ENCODE results near the gene ZBED1. TPM values are rescaled to one million over a fixed set of nuclear protein-coding genes. Genes with fewer than 3 reads are reported as not detected.

The ZBED1 gene
- total RNA-seq, 1 experiment from 2014 or later: 14.2 TPM

DNA sequence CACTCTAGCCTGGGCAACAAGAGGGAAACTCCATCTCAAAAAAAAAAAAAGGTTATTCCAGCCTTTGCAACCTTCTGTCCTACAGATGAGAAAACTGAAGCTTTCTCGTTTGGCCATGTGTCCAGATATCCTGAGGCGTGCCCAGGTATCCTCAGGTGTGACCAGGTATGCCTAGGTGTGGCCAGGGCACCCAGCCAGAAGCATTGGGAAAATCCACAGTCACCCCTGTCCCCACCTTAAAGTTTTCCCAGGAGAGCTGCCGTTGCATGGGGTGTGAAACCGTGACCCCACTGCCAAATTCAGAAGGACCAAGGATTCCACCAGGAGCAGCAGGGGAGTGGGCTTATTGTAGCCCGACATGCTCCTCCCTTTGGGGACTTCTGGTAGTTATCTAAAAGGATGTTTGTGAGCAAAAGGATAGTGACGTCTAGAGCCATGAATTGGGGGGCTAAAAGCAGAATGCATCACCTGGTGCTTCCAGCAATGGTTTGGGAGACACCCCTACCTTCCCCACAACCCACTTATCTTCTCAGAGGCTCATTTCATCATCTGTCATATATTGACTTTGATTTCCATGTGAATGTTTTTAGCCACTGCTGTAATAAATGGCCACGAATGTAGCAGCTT lies 4.0 kb upstream of the ZBED1 start:
- ATAC-seq: no peak
- Histone ChIP-seq H3K9ac (ENCODE audit: low read length) (no peak overlapping the region), H3F3A (ENCODE audit: low read length, unreplicated experiment) (no peaks in the 10 kb centered on the region), H3K4me2 (ENCODE audit: low read length) (no peak overlapping the region), H3K79me2 (ENCODE audit: low read length) (peaks cover 5% of the 10 kb centered on the region), H3K9me3 (ENCODE audit: low read length) (no peaks in the 10 kb centered on the region), H3K36me3 (ENCODE audit: low read depth, low read length) (no peaks in the 10 kb centered on the region), H3K9me2 (replicated peaks; ENCODE audit: low read length) (no peaks in the 10 kb centered on the region), H3K4me1 (ENCODE audit: insufficient read depth, low read length) (no peaks in the 10 kb centered on the region), H3K27ac (ENCODE audit: low read length) (no peak overlapping the region), H4K20me1 (ENCODE audit: low read length) (no peaks in the 10 kb centered on the region), H3K27me3 (ENCODE audit: low read length) (no peaks in the 10 kb centered on the region), H2AFZ (ENCODE audit: low read length) (no peak overlapping the region), H3K4me3 (ENCODE audit: low read length) (no peak overlapping the region)
- no TSS peak for BruUV-seq (replicated peaks)
- POLR2A ChIA-PET (ENCODE audit: unreplicated experiment): no interaction called here
- no peak for DNase-seq
- intact Hi-C loops (cut with micrococcal nuclease): no loop called here
- TF ChIP-seq EZH2 (IDR thresholded peaks at IDR 0.05; ENCODE audit: low read length, unreplicated experiment) (no peak), EZH2phosphoT487 (IDR thresholded peaks at IDR 0.05; ENCODE audit: borderline replicate concordance, low read length) (no peak)
- TF ChIP-seq, protein P1, sequence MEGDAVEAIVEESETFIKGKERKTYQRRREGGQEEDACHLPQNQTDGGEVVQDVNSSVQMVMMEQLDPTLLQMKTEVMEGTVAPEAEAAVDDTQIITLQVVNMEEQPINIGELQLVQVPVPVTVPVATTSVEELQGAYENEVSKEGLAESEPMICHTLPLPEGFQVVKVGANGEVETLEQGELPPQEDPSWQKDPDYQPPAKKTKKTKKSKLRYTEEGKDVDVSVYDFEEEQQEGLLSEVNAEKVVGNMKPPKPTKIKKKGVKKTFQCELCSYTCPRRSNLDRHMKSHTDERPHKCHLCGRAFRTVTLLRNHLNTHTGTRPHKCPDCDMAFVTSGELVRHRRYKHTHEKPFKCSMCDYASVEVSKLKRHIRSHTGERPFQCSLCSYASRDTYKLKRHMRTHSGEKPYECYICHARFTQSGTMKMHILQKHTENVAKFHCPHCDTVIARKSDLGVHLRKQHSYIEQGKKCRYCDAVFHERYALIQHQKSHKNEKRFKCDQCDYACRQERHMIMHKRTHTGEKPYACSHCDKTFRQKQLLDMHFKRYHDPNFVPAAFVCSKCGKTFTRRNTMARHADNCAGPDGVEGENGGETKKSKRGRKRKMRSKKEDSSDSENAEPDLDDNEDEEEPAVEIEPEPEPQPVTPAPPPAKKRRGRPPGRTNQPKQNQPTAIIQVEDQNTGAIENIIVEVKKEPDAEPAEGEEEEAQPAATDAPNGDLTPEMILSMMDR (conservative IDR thresholded peaks at IDR 0.05; ENCODE audit: low read depth, low read length): no peak
- CTCF ChIA-PET: no interaction called here

- H3K4me3 ChIP-seq (ENCODE audit: low read length): no peak overlapping the region
- H4K20me1 ChIP-seq (ENCODE audit: low read length): no peaks in the 10 kb centered on the region
- BruUV-seq (replicated peaks): no TSS peak
- H3K27ac ChIP-seq (ENCODE audit: low read length): no peak overlapping the region
- no peak overlapping the region for H3K4me2 ChIP-seq (ENCODE audit: low read length)
- H3K4me1 ChIP-seq (ENCODE audit: insufficient read depth, low read length): peaks cover 8% of the 10 kb centered on the region; the same call in 1 of the 2 replicates
- no peaks in the 10 kb centered on the region for H3F3A ChIP-seq (ENCODE audit: low read length, unreplicated experiment)
- no peak overlapping the region for H2AFZ ChIP-seq (ENCODE audit: low read length)
- no peaks in the 10 kb centered on the region for H3K36me3 ChIP-seq (ENCODE audit: low read depth, low read length)
- H3K9me2 ChIP-seq (replicated peaks; ENCODE audit: low read length): no peaks in the 10 kb centered on the region
- ATAC-seq (no peak), DNase-seq (no peak)
- ChIA-PET CTCF (no interaction called here), POLR2A (ENCODE audit: unreplicated experiment) (no interaction called here)
- H3K27me3 ChIP-seq (ENCODE audit: low read length): no peaks in the 10 kb centered on the region
- TF ChIP-seq EZH2phosphoT487 (IDR thresholded peaks at IDR 0.05; ENCODE audit: borderline replicate concordance, low read length) (no peak), EZH2 (IDR thresholded peaks at IDR 0.05; ENCODE audit: low read length, unreplicated experiment) (no peak)
- TF ChIP-seq, protein P1 (conservative IDR thresholded peaks at IDR 0.05; ENCODE audit: low read depth, low read length): no peak
- no peaks in the 10 kb centered on the region for H3K9me3 ChIP-seq (ENCODE audit: low read length)
- H3K9ac ChIP-seq (ENCODE audit: low read length): no peak overlapping the region
- intact Hi-C loops (cut with micrococcal nuclease): no loop called here
- H3K79me2 ChIP-seq (ENCODE audit: low read length): peaks cover 14% of the 10 kb centered on the region
These were observed 3.1 kb upstream of the ZBED1 start for GRCh38 chrX:2503591-2504500.
